ENCODE results near the gene KIF26A. TPM values are rescaled to one million over a fixed set of nuclear protein-coding genes. Genes with fewer than 3 reads are reported as not detected.

KIF26A gene
- 6.8 TPM for total RNA-seq
- long read RNA-seq, full-length matches to known transcripts = 1 of 19 reads
- long read RNA-seq, partial matches to known transcripts = 14 of 19 reads
- long read RNA-seq, other reads (novel, unspliced or antisense) = 4 of 19 reads

DNA sequence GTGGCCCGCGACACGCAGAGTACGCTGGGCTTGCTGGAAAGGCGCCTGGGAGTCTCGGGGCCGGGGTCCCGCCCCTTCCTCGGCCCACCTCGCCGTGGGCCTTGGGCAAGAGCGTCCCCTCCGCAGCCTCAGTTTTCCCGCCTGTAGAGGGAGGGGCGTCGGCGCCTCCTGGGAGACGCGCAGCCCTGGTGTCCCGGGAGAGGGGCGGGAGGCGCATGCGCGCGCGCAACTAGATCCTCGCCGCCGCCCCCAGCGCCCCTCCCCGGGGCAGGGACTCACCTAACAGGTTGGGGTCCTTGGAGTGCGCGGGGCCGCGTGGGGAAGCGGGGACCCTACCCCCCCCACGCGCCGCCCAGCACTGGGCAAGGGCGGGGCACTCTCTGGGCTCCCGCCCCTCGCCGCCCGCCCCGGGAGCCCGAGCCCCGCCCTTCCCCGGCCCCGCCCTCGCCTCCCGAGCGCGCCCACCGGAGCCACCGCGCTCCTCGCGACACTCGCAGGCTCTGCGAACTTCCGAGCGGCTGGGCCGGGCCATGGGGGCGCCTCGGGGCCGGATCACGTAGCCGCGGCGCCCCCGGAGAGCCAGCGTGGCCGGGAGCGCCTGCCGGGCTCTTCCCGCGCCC lies at the start of gene KIF26A:
KIF26A (plus strand) TSS at position 490 of the 620 bp plus-strand sequence. CDS start 136 bp downstream, outside the sequence.
- no peak for DNase-seq (ENCODE audit: low spot score)
- intact Hi-C loops (cut with DNase I) = loop anchor here (2.0 to 10.0 kb wide), 5 partner anchors 47 to 499 kb away; no protein-coding TSS in a partner anchor

DNA sequence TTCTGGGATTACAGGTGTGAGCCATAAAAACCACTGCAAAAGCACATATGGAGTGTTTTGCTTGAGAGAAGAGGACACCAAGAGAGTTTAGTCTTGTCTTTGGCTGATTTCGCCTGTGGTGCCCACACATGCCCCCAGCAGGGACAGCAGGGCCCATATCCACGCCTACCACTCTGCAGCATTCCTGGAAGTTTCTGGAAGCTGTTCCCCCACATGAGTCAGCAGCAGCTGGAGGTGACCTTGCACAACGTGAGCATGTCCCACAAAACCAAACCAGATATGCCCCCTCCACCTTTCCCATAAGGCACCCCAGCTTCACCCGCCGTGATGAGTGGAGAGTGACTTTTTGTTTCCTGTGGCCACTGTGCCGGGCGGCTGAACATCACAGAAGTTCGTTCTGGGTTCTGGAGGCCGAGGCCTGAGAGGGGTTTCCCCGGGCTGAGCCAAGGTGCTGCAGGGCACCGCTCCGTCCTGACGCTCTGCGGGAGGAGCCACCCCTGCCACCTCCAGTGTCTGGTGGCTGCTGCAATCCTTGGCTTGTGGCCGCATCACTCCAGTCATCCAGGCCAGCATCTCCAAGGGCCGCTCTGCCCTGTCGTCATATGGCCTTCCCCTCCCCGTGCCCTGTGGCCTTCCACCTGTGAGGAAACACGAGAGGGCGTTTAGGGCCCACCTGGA lies 48.2 kb upstream of the KIF26A start:
- intact Hi-C loops (cut with DNase I) = no loop called here
- peak; percentile 69 for DNase-seq (ENCODE audit: low spot score)

DNA sequence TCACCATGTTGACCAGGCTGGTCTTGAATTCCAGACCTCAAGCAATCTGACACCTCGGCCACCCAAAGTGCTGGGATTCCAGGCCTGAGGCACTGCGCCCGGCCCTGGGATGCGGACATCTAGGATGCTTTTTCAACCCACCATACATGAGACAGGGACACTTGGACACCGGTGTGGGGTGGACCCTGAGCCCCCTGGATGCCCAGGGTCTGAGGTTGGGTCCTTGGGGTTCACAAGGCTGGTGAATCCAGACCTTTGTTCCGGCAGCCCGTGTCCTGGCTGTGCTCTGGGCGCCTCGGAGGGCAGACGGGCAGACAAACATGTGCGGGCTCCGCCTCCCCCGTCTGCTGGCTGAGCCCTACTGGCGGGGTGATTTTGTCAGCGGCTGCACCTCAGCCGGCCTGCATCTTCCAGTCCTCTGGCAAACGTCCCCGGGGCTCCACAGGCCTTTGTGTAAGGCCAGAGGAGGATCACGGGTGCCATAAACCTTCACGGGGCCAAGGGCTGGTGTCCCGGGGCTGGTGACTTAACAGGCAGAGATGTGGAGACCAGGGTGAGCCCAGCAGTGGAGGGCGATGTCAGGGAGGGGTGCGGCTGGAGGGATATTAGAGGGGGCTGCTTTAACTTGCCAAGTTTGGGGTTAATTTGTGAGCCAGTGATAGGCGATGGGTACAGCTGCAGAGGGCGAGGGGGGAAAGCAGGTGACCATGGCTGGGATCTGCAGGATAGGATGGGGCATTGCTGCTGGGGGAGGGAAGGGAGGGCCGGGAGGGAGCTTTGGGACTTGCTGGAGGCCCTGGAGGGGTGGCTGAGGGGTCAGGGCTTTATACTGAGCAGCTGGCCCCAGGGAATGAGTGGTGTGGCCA lies 47.1 kb upstream of the KIF26A start:
- DNase-seq (ENCODE audit: low spot score) = peak; percentile 71
- intact Hi-C loops (cut with DNase I) = no loop called here

DNA sequence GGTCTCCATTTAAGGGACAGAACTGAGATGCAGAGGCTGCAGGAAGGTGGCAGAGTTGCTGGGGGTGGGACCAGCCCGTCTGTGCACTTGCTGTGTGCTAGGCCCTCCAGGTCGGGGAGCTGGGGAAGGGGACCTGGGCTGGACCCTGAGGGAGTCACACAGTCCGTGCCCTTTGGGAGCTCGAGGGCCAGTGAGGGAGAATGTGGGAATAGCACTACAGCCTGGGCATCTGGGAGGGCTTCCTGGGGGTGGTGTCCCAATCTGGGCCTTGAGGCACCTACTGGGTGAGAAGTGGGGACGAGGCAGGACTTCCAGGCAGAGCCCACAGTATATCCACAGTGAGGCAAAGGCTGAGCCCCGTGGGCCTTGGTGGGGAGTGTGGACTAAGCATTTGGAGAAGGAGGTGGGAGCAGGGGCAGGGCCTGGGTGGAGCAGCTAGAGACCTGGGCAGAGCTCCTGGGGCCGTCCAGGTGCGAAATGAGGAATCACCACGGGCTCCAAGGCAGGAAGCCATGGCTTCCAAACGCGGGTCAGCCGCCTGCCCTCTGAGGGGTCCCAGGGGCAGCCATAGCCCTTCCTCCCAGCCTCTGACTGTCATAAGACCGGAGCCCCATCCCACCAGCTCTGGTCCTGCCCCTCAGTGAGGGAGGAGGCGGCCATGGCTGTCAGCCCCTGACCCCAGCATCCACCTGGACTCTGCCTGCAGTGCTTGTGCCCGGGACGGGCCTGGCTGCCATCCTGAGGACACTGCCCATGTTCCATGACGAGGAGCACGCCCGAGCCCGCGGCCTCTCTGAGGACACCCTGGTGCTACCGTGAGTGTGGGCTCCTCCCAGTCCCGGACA lies 46.2 kb upstream of the KIF26A start:
- peak; percentile 69 for DNase-seq (ENCODE audit: low spot score)
- intact Hi-C loops (cut with DNase I) = no loop called here

DNA sequence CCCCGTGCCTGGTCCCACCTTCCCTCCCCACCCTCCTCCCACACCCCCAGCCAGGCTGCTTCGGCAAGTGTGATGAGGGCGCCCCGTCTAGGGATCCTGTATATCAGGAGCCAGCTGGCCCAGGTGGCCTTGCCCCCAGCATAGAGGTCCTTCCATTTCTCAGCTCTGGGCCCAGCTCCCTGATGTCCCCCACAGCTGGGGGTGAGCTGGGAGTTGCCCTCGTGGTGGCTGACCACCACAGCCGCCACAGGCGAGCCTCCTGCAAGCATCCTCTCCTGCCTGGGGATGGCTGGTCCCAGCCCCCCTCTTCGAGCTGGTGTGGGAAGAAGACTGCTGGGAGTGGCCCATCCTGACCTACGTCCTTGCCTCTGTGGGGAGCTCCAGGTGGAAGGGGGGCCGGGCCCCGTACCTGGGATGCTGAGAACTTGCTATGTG lies 45.4 kb upstream of the KIF26A start:
- DNase-seq (ENCODE audit: low spot score) = peak; percentile 75
- intact Hi-C loops (cut with DNase I) = no loop called here

DNA sequence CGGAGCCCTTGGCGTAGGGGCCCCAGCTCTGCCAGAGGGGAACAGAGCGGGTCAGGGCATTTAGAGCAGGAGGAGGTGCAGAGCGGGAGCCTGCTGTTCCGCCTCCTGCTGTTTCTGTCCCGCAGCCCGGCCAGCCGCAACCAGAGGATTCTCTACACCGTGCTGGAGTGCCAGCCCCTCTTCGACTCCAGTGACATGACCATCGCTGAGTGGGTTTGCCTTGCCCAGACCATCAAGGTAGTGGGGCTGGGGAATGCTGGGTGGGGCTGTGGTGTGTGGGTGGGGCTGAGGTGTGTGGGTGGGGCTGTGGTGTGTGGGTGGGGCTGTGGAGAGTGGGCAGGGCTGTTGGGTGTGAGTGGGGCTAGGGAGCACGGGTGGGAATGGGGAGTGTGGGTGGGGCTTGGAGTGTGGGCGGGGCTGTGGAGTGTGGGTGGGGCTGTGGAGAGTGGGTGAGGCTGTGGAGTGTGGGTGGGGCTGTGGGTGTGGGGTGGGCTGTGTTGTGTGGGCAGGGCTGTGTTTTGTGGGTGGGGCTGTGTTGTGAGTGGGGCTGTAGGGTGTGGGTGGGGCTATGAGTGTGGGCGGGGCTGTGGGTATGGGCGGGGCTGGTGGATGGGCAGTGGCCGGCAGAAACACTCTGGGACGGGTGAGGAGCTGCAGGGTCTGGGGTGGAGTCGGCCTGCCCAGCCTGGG lies 44.9 kb upstream of the KIF26A start:
- DNase-seq (ENCODE audit: low spot score) = no peak

DNA sequence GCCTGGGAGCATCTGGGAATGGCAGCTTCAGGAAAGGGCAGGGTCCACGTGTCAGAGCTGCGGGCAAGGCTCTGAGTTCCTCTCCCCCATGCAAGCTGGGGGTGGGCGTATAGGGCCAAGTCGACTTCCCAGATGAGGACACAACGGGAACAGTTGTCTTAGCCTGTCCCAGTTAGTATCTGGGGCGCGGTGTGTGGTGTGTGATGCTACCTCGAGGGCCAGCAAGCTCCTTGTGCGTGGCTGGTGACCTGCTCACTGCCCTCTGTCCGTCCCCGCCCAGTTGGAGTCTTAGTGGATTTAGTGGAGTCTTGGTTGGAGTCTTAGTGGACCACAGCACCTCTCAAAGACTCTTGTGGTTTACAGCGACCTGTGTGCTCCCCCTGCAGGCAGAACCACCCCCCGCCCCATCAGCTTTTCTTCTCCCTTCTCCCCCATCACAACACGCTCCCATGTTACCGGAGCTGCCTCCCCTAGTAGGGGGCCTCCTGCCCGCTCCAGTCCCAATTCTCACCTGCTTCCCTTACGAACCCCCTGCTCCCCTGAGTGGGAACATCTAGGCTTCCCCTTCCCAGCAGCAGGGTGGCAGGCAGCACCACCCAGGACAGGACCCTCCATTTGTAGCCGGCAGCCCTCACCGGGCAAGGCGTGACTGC lies 44.2 kb upstream of the KIF26A start:
- no peak for DNase-seq (ENCODE audit: low spot score)
- intact Hi-C loops (cut with DNase I) = no loop called here

More for the DNA sequence above, 44.9 kb upstream of the KIF26A start:
- intact Hi-C loops (cut with DNase I) = no loop called here

DNA sequence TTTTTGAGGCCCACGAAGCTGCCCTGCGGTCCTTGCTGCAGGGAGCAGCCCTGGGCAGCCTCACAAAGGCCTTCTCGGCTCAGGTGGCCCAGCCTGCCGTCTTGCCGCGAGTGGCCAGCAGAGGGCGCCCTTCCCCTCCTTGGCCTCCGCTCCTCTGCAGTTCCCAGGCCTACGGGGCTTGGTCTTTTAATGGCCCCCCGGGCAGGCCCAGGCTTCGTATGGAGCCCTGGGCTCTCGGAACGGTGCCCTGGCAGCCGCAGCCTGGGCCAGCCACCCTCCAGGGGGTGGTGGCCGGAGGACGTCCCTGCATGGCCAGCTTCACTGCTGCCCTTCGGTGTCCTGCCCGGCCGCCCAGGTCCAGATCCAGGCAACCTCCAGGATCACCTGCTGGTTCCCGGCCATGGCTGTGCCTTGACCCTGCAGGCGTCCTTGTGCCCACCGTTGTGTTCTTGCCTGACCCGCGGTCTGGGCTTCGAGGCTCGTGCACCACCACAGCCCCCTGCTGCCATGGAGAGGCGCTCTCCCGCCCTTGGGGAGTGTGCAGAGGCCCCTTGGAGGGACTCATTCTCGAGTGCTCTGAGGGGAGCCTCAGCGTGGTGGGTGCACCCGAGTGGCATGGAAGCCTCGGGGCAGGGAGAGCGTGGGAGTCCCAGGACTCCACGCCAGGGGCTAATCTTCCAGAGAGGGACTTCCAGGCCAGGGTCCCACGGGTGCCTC lies 43.5 kb upstream of the KIF26A start:
- no peak for DNase-seq (ENCODE audit: low spot score)

DNA sequence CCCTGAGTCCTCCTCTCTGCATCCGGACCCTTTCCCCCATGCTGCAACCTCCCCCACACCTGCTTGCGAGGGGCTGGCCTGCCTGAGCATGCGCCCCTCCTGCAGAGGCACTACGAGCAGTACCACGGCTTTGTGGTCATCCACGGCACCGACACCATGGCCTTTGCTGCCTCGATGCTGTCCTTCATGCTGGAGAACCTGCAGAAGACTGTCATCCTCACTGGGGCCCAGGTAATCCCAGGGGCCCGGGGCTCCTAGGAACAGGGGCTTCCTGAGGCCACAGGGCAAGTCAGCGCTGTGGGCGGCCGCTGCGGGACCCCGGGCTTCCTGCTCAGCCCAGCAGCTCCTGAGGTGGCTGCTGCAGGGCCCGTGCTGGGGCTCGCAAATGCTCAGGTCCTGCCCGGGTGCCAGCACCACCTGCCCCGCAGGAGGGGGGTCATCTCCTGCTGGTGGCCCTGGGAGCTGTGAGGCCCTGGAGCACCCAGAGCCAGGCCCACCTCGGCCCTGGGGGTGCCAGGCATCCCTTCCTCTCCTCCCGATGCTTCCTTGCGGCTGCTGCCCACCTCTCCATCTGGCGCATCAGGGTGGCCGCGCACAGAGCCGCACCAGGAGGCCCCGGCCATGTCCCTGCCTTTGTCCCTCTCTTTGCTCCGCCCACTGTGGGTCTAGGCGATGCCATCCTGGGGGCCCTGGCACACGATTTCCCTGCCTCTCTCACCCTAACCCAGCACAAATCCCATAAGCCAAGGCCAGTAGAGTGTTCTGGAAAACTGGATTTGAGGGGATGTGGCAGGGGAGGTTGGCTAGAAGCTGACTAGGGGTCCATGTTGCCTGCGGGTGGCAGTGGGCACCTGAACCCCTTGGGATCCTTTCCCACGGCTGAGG lies 42.7 kb upstream of the KIF26A start:
- no peak for DNase-seq (ENCODE audit: low spot score)
- intact Hi-C loops (cut with DNase I) = loop anchor here (5.0 kb wide), 1 partner anchor 37 kb away; no protein-coding TSS in a partner anchor

More for the DNA sequence above, 43.5 kb upstream of the KIF26A start:
- intact Hi-C loops (cut with DNase I) = loop anchor here (5.0 kb wide), 1 partner anchor 37 kb away; no protein-coding TSS in a partner anchor

DNA sequence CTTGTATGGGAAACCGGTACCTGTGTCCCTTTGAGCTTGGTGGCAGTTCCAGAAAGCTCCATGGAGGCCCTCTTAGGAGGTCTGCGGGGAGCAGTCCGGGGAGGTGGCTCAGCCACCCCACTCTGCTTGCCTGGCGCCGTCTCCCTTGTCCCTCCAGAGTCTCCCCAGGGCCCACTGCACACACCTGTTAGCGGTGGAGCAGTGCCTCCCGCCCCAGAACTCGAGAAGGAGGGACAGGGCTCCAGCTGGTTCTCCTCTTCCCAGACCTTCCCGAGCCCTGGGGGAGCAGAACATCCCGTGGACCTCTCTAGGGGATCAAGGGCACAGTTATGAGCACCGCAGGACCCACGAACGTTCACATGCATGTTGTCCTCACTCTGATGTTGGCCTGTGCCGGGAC lies 42.1 kb upstream of the KIF26A start:
- no peak for DNase-seq (ENCODE audit: low spot score)
- intact Hi-C loops (cut with DNase I) = loop anchor here (5.0 kb wide), 1 partner anchor 36 kb away; no protein-coding TSS in a partner anchor

DNA sequence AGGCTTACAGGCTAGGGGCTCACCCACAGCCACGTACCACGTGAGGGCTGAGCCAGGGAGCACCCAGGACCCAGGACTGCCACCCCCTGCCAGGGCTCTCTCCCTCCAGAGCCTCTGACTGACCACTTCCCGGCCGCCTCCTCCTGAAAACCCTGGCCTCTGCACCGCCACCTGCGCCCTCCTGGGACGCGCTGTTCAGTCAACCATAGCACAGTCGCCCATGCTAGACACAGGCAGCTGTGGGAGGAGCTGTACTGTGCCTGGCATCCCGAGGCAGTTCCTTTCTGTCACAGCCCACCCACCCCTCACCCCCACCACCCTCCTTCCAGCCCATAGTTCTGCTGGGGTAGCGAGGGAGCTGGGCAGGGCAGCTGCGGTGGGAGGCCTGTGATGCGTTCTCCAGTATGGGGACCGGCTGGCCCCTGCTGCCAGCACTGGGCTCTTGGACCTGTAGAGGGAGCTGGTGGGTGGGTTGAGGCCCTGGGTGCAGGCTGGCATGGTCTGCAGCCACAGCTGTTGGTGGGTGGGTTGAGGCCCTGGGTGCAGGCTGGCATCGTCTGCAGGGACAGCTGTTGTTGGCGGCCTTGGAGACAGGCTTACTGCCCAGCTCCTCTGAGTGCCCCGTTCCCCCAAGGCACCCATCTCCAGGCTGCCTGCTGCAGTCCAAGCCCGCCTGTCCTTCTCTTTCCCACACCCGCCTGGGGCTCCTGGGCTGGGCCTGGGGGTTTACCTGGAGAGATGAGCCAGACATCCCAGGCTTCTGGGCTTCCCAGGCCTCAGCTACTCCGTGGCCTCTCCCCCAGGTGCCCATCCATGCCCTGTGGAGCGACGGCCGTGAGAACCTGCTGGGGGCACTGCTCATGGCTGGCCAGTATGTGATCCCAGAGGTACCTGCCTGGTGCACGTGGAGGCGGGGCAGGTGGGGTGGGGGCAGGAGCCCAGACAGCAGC lies 41.4 kb upstream of the KIF26A start:
- no peak for DNase-seq (ENCODE audit: low spot score)
- intact Hi-C loops (cut with DNase I) = loop anchor here (5.0 kb wide), 1 partner anchor 35 kb away; no protein-coding TSS in a partner anchor

DNA sequence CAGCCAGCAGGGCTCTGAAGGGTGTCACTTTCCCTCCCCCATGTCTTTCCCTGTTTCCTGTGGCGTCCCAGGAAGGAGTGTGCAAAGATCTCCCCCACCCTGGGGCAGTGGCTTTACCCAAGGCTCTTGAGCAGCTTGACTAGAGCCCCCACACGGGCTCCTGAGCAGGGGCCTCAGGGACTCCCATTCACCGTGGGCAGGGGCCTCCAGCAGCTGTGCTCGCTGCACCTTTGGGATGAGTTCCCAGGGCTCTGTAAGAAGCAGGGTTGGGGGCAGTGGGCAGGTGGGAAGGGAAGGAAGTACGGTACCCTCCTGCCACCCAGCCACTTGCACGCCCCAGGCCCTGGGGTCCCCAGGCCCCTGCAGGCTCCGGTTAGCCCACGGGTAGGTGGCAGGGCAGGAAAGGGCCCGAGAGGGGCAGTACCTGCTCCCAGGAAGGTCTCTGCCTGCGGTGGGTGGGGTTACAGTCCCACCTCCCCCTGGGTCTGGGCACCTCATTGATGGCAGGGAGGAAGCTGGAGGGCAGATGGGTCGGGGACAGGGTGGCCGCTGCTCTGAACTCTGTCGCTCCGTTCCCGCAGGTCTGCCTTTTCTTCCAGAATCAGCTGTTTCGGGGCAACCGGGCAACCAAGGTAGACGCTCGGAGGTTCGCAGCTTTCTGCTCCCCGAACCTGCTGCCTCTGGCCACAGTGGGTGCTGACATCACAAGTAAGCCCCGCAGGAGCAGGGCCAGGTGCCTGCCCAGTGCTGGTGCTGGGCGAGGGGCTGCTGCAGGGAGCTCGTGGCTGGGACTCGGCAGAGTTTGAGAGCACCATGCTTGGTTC lies 39.9 kb upstream of the KIF26A start:
- intact Hi-C loops (cut with DNase I) = loop anchor here (5.0 kb wide), 1 partner anchor 34 kb away; no protein-coding TSS in a partner anchor
- no peak for DNase-seq (ENCODE audit: low spot score)

DNA sequence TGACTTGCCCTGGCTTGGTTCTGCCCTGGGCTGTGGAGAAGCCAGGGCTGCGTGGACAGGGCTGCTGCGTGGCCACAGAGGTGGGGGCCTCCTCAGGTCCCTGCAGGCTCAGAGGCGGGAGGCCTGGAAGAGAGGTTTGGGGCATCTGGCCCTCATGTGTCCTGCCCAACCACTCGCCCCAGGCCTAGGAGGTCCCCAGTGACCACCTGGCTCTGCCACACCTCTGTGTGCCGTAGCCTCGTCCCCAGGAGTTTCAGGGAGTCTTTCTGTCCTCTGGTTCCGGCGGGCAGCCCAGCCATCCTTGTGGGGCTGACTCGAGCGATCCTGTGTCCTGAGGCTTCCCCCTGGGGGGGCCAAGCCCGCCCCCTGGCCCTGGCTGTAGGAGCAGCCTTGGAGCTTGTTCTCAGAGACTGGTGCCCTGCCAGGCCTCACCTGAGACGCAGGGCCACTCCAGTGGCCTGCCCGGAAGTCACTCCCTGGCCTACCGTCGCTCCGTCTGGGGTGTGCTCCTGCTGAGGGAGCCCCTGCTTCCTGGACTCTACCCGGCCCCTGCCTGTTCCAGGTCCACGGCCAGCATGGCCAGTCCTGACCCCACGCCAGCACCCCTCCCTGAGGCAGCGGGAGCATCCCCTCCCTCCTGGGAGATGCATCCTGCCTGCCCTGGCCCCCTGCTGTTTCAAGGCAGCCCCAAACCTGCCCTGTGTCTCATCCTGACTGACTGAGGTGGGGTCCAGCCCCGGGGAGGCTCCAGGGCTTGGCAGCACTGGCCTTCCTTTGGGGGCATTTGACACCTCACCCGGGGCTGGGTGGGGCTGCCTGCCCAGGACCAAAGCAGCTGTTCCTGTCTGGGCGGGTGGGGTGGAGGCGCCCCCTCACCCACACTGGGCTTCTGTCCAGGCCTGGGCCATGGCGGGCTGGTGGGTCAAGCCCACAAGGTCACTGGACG lies 39.0 kb upstream of the KIF26A start:
- intact Hi-C loops (cut with DNase I) = loop anchor here (5.0 kb wide), 1 partner anchor 33 kb away; no protein-coding TSS in a partner anchor
- DNase-seq (ENCODE audit: low spot score) = no peak

Data from cardiac septum (tissue), 1 donor.